ENCODE results near the gene AFG3L2.

Gene AFG3L2

GRCh38 chr18:12369211-12369610 is 7.8 kb downstream of the AFG3L2 start:
- H3K36me3 ChIP-seq: peaks cover 25% of the 10 kb centered on the region

GRCh38 chr18:12366784-12367183 is 10.2 kb downstream of the AFG3L2 start:
- Histone ChIP-seq H3K4me1 (ENCODE audit: control insufficient read depth in 1 of 2, insufficient read depth in 1 of 2, low read depth in 1 of 2, low read length in 1 of 2) (no peaks in the 10 kb centered on the region), H3K4me3 (ENCODE audit: low read depth in 1 of 2, low read length in 1 of 2) (no peak overlapping the region), H3K27me3 (no peaks in the 10 kb centered on the region), H3K27ac (no peak overlapping the region), H3K36me3 (peaks cover 30% of the 10 kb centered on the region), H3K9me3 (no peaks in the 10 kb centered on the region)
- TF ChIP-seq CTCF (IDR thresholded peaks at IDR 0.05): no peak

More at GRCh38 chr18:12369211-12369610, 7.8 kb downstream of the AFG3L2 start:
- H3K9me3 ChIP-seq: no peaks in the 10 kb centered on the region
- no peaks in the 10 kb centered on the region for H3K27me3 ChIP-seq
- H3K27ac ChIP-seq: no peak overlapping the region
- TF ChIP-seq CTCF (IDR thresholded peaks at IDR 0.05): no peak
- H3K4me3 ChIP-seq (ENCODE audit: low read depth in 1 of 2, low read length in 1 of 2): no peak overlapping the region
- H3K4me1 ChIP-seq (ENCODE audit: control insufficient read depth in 1 of 2, insufficient read depth in 1 of 2, low read depth in 1 of 2, low read length in 1 of 2): no peaks in the 10 kb centered on the region

GRCh38 chr18:12366379-12366778 is 10.6 kb downstream of the AFG3L2 start:
- Histone ChIP-seq H3K27me3 (no peaks in the 10 kb centered on the region), H3K4me3 (ENCODE audit: low read depth in 1 of 2, low read length in 1 of 2) (no peak overlapping the region), H3K27ac (no peak overlapping the region), H3K4me1 (ENCODE audit: control insufficient read depth in 1 of 2, insufficient read depth in 1 of 2, low read depth in 1 of 2, low read length in 1 of 2) (no peaks in the 10 kb centered on the region), H3K36me3 (peaks cover 30% of the 10 kb centered on the region), H3K9me3 (no peaks in the 10 kb centered on the region)
- no peak for TF ChIP-seq CTCF (IDR thresholded peaks at IDR 0.05)

GRCh38 chr18:12362473-12363174 is 14.4 kb downstream of the AFG3L2 start:
- Histone ChIP-seq H3K27ac (no peak overlapping the region), H3K4me3 (ENCODE audit: low read depth in 1 of 2, low read length in 1 of 2) (no peak overlapping the region), H3K36me3 (peaks cover 44% of the 10 kb centered on the region), H3K9me3 (no peaks in the 10 kb centered on the region), H3K4me1 (ENCODE audit: control insufficient read depth in 1 of 2, insufficient read depth in 1 of 2, low read depth in 1 of 2, low read length in 1 of 2) (no peaks in the 10 kb centered on the region), H3K27me3 (no peaks in the 10 kb centered on the region)
- TF ChIP-seq CTCF (IDR thresholded peaks at IDR 0.05): no peak

- Histone ChIP-seq H3K4me3 (ENCODE audit: low read depth in 1 of 2, low read length in 1 of 2) (no peak overlapping the region), H3K4me1 (ENCODE audit: control insufficient read depth in 1 of 2, insufficient read depth in 1 of 2, low read depth in 1 of 2, low read length in 1 of 2) (no peaks in the 10 kb centered on the region), H3K27me3 (no peaks in the 10 kb centered on the region), H3K9me3 (no peaks in the 10 kb centered on the region), H3K36me3 (peaks cover 44% of the 10 kb centered on the region), H3K27ac (no peak overlapping the region)
- TF ChIP-seq CTCF (IDR thresholded peaks at IDR 0.05): no peak
Measured at GRCh38 chr18:12361770-12362378, 15.2 kb downstream of the AFG3L2 start.
